Amygdala (tissue), 56 donors: ENCODE measurements around the gene MOV10L1.
"Not testable (repeated sequence)": the region's sequence is repeated elsewhere in the genome, so short reads cannot be mapped to it uniquely, and the experiment has no call there.

ENCODE experiments used
- DNase-seq, 56 donors: peaks; one replicate each; lab custom pipeline; 2025; lab: John Stamatoyannopoulos, UW

The MOV10L1 gene

GRCh38 chr22:50199251-50199721 is 109.5 kb downstream of the MOV10L1 start:
- DNase-seq: no peak

DNA sequence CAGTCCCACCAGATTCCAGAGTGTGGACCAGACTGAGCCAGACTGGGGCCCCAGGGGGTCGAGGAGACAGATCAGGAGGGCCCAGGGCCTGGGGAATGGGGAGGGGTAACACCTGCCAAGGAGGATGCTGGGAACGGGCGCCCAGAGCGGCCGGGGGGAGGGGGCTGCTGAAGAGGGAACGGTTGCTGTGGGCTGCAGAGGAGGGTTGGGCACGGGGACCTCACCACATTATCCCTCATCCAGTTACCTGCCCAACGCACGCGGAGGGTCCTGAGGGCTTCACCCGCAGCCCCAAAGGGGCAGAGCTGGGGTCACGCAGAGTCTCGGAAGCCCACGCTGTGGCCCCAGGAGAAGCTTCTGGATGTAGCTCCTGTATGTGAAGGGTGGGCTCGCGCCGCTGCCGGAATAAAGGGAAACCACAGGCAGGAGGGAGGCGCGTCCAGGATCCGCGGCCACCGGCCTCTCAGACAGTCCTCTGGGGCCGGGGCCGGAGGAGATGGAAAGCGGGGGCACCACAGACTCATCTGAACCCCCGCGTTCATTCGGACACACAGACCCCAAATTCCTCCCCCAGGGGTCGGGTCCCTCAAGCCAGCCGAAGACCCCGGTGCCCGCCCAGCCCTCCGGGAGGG is 110.1 kb downstream of the MOV10L1 start:
- DNase-seq: no peak

DNA sequence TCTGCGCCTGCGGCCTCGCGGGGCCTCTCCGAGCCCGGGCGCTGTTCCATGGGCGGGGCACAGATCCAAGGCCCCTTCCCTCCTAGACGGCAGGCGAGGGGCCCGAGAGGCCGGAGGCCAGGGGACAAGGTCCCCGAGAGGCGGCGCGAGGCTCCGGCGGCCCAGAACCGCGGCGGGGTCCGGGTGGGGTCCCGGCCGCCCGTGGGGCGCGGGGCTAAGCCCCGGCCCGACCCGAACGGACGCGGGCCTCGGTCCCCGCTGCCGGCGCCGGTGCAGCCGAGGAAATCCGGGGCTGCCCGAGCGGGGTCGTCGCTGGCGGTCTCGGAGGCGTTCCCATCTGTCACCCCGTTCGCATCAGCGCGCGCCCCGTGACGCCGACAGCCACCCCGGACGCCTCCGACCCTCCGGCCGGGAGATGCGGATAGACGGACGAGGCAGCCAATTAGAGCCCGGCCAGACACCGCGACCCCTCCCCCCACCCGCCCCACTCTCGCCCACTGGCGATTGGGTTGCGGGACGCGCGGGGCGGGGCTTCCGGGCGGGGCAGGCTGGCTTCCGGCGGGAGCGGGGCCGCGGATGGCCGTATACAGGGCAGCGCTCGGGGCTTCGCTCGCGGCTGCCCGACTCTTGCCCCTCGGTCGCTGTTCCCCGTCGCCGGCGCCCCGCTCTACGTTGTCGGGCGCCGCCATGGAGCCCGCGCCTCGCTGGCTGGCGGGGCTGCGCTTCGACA is 110.8 kb downstream of the MOV10L1 start, which contains the start of gene SELENOO:
Gene SELENOO, plus strand, starts transcription at position 551 of the 730 bp plus-strand sequence. Its CDS starts 26 bp downstream, at position 577.
- peak; percentile 28 to 97 (median 90) for DNase-seq

DNA sequence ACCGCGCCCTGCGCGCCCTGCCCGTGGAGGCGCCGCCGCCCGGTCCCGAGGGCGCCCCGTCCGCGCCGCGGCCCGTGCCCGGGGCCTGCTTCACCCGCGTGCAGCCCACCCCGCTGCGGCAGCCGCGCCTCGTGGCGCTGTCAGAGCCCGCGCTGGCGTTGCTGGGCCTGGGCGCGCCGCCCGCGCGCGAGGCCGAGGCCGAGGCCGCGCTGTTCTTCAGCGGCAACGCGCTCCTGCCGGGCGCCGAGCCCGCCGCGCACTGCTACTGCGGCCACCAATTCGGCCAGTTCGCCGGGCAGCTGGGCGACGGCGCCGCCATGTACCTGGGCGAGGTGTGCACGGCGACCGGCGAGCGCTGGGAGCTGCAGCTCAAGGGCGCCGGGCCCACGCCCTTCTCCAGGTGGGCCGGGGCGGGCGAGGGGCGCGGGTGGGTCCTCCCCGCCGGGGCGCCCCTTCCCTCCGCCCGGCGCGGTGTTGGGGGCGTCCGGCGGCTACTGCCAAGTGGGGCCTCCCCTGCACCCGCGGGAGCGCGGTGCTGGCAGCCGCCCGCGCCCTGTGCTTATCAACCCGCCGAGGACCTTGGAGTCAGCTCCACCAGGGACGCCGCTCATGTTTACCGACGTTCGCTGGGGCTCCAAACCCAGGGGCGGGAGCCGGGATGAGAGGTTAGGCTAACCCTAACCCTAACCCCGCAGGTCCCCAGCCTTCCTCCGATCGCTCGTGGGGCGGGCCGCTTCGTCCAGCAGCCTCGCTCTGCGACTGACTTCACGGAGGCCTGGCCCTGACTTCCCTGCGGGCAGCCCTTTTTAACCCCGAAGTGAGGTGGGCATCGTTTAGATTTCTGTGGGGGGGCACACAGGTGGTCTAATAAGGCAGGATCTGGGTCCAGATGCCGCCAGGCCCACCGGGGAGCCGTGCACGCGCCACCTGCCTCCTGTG is 111.7 kb downstream of the MOV10L1 start:
- peak in 2 of 56 donors; percentile 45 to 64 for DNase-seq

- no peak for DNase-seq
Observed at GRCh38 chr22:50202130-50202666, 112.4 kb downstream of the MOV10L1 start.

DNA sequence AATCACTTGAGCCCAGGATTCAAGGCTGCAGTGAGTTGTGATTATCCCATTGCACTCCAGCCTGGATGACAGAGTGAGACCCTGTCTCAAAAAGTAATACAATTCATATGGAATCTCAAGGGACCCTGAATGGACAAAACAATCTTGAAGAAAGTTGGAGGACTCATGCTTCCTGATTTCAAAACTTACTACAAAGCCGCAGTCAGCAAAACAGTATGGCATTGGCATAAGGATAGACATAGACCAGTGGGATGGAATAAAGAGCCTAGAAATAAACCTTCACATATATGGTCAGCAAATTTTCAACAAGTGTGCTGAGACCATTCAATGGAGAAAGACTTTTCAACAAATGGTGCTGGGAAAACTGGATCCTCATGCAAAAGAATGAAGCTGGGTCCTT is 113.5 kb downstream of the MOV10L1 start:
- no peak for DNase-seq

DNA sequence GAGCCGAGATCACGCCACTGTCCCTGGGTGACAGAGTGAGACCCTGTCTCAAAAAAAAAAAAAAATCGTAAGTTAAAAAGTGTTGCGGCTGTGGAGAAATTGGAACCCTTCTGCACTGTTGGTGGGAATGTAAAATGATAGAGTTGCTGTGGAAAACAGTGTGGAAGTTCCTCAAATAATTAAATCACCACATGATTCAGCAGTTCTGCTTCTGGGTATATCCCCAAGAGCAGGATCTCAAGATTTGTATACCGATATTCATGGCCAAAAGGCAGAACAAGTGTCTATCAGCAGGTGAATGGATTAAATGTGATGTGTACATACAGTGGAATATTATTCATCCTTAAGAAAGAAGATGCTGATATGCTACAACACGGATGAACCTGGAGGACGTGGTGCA is 114.8 kb downstream of the MOV10L1 start:
- no peak for DNase-seq

- DNase-seq: not testable (repeated sequence)
Observed at GRCh38 chr22:50204998-50205397, 115.2 kb downstream of the MOV10L1 start.

DNA sequence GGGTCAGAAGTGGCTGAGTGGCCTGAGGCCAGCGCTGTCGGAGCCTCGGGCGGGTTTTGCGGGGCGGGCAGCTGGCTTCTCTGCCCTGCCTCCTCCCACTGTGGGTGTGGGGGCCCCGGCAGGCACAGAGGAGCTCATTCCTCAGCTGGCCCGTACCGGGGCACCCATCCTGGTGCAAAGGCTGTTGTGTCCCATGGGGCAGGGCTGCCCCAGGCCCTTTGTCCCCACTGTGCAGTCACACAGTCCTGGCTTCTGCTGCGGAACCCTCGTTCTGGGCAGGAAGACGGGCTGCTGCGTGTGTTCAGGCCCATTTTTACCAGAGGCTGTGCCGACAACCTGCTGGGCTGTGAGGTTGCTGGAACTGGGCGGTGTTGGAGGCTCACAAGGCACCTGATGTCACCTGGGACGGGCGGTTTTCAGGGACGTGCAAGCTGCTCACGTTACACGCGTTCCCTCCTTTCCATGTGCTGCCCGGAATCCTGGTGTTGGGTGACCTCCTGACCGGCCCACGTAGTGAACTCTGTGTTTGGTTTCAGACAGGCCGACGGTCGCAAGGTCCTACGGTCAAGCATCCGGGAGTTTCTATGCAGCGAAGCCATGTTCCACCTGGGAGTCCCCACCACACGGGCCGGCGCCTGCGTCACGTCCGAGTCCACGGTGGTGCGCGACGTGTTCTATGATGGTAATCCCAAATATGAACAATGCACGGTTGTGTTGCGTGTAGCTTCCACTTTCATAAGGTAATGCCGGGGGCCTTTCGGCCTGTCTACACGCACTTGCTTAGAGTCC is 116.2 kb downstream of the MOV10L1 start:
- no peak for DNase-seq

GRCh38 chr22:50206599-50206998 is 116.8 kb downstream of the MOV10L1 start:
- DNase-seq: peak in 8 of 56 donors; percentile 30 to 60 (median 44)

DNA sequence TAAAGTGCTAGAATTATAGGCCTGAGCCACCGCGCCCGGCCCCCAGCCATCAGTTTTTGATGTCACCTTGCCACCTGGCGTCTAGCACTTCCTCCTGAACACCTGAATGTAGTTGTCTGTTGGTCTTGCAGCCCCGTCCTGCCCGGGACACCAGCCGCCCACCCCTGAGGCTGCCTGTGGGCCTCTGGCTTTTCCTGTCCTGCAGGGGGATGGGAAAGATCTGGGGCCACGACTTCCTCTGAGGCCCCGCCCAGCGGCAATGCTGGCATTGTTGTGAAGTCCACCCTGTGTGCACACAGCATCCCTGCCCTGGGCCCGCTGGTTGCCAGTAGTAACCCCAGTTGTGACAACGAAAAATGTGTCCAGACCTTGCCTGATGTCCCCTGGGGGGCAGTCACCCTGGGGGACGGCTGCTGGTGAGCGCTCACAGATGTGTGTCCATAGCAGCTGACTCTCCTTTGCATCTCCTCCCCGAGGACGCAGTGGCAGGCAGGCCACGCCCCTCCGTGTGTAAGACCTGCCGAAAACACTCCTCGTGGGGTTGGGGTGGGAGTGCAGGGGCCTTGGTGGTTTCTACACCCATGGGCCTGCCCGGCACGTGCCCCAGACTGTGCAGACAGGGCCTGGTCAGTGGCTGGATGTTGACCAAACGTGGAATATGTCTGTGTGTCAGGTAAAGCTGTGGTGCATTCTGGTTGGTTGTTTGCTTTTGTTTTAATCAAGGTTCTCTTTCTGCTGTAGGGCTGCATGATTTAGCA is 117.8 kb downstream of the MOV10L1 start:
- DNase-seq: no peak

DNA sequence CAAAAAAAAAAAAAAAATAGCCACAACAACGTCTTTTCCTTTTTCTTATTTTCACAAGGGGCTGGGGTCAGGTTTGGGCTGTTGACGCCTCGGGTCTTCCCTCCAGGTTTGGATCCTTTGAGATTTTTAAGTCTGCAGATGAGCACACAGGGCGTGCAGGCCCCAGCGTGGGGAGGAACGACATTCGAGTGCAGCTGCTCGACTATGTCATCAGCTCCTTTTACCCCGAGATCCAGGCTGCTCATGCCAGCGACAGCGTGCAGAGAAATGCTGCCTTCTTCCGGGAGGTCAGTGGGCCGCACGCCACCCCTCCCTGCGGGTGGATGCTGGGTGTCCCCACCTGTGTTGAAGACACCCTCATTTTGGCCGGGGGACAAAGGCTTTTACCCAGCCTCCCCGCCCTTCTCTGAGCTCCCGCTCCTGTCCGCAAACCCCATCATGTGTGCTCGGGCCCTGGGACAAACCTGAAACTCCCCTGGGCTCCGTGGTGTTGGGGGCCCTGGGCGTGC is 118.7 kb downstream of the MOV10L1 start:
- DNase-seq: no peak

- no peak for DNase-seq
Observed at GRCh38 chr22:50208939-50209892, 119.4 kb downstream of the MOV10L1 start.

DNA sequence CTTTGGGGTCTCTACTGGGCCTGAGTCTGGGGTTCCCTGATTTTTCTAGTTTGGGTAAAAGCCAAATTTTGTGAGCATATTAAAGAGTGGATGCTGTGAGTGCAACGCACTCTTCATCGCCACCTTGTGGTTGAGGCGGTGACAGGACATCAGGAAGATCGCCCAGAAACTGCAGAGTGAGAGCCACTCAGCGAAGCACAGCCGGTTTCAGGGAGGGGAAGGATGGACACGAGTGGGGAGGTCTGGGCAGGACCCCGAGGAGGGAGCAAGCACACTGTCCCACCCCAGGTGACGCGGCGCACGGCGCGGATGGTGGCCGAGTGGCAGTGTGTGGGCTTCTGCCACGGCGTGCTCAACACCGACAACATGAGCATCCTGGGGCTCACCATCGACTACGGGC is 120.1 kb downstream of the MOV10L1 start:
- peak in 23 of 56 donors; percentile 18 to 75 (median 39) for DNase-seq

DNA sequence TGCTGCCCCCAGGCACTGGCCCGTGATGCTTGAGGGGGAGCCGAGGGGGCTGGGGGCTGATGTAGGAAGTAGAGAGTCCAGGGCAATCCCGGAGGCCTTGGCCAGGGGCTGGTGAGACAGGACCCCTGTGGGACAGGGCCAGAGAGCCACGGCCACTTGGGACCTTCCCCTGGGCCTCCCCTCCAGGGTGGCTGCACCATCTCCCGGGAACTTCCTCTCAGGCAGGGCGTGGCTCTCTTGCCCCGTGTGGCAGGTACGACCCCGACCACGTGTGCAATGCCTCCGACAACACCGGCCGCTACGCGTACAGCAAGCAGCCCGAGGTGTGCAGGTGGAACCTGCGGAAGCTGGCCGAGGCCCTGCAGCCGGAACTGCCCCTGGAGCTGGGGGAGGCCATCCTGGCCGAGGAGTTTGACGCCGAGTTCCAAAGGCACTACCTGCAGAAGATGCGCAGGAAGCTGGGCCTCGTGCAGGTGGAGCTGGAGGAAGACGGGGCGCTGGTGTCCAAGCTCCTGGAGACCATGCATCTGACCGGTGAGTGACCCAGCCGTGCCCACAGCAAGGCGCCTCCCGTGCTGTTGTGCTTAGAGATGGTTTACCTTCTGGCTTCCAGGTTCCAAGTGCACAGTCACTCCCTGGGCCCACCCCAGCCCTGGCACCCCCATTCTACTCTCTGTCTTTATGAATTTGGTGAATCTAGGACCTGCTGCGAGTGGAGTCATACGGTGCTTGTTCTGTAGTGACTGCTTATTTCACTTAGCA is 120.8 kb downstream of the MOV10L1 start:
- no peak for DNase-seq

DNA sequence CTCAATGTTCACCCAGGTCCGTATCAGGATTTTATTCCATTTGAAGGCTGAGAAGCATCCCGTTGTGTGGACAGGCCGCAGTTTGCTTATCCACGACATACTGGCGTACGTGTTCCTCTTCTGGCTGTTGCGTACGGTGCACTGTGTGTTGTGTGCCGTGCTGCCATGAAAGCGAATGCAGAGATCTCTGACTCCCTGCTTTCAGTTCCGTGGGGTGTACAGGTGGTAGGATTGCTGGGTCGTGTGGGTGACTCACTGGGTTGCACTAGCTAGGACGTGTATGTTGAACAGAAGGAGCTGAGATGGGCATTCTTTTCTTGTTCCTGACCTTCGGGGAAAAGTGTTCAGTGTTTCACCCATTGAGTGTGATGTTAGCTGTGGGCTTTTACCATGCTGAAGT is 121.3 kb downstream of the MOV10L1 start:
- DNase-seq: no peak
